NAMALWA (cell line): ENCODE measurements around the gene STOX2.
A peak's percentile ranks its signal among the peaks of the same experiment; 100 is the strongest.
"Not testable (repeated sequence)": the region's sequence is repeated elsewhere in the genome, so short reads cannot be mapped to it uniquely, and the experiment has no call there.

Experiments used
- DNase-seq: peaks from one replicate; pipeline ENCODE4 v3.0.0-alpha.2; 2015; ENCODE audit warnings: low spot score

Gene STOX2

DNA sequence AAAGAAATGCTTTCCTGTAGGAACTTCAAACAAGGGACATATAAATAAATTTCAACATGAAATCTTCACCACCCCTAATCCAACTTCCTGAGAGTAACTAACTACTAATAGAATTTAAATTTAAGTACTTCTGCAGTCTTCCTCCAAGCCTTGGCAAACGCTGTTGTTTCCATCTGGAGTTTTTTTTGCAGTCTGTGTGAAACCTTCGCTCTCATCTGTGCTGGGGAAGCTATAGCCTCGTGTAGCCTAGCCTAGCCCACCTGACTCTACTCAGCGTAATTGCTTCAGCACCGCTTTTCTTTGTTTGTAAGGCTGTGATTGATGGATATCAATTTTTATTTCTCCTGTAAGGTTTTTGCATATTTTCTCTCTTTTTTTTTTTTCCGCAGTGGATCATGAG lies 30.9 kb downstream of the STOX2 start:
- no peak for DNase-seq

GRCh38 chr4:183936574-183937345 lies 31.7 kb downstream of the STOX2 start:
- no peak for DNase-seq

DNA sequence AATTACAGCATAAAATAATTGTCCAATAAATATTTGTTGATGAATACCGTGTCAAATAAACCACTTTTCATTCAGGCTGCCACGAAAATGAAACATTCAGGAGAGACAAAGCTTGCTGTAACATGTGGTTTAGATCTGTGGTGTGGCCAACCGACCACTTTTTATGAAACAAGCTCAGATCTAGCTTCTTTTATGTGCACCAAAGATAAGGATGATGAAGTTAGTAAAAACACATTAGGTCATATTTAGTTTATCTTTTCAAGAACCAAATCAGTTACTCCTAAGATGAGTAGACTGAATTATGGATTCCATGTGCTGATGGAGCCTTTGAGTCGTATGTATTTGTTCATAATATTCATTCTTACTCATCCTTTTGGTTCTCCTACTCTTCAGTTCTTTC lies 35.8 kb downstream of the STOX2 start:
- DNase-seq, result no peak

DNA sequence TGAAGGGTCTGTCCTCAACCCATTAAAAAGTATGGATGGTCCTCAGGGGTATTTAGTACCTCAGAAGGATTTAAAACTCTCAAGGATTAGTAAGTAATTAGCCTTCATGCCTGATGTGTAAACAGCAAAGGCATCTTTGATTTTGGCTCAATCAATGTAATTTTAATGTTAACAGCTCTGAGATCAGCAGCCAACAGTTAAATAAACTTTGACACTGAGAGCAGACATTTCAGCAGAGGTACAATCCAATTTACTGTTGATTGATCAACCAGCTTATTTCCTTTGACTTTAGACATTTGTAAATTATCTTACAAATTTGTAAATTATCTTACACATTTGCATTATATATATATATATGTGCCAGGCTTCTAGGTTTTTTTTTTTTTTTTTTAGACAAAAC lies 36.9 kb downstream of the STOX2 start:
- DNase-seq, result no peak

DNA sequence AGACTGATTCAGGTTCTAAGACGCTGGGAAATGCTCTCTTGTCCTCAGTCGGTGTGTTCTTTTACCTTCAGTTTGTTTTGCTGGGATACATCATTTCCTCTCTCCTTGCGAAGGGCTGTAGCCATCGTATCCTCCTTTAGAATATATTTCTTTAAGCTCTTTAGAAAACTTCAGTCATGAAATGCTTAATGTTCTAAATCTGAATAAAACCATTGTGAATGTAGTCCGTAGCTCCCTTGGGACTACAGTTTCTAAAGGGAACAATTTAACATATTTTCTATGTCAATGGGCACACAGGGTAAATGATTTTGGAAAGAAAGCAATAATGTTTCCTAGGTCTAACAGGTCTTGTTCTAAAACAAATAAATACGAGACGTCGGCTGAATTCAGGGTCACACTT lies 40.6 kb downstream of the STOX2 start:
- no peak for DNase-seq

DNA sequence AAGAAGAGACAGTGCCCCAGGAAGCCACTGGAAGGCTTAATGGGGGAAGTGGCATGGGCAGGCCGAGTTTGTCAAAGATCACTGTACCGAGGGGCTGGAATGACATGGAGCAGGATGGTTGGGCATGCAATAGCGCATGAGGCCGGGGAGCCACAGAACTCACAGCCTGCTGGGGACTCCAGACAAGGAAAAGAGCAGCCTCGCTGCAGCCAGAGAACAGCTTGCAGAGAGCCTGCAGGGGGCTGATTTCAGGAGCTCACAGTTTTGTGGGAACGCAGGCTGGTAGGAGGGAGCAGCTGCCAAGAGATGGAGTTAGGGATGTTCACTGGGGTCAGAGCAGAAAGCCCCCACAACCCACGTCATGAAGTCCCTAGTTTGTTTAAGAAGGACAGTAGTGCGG lies 45.4 kb downstream of the STOX2 start:
- DNase-seq, result no peak

DNA sequence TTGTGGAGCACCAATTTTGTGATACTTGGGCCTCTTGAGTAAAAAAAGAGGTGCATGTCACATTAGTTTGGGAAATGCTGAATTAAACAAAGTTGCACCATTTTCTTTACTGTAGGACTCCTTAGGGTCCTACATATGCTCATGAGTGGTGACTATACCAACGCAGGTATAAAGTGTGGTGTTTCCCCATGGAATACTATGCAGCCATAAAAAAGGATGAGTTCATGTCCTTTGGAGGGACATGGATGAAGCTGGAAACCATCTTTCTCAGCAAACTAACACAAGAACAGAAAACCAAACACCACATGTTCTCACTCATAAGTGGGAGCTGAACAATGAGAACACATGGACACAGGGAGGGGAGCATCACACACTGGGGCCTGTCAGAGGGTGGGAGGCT lies 47.5 kb downstream of the STOX2 start:
- DNase-seq, result not testable (repeated sequence)

- no peak for DNase-seq
Measured at GRCh38 chr4:183959319-183960045, 54.4 kb downstream of the STOX2 start.

- peak; percentile 31 for DNase-seq
Measured at GRCh38 chr4:183960046-183960420, 54.9 kb downstream of the STOX2 start.

DNA sequence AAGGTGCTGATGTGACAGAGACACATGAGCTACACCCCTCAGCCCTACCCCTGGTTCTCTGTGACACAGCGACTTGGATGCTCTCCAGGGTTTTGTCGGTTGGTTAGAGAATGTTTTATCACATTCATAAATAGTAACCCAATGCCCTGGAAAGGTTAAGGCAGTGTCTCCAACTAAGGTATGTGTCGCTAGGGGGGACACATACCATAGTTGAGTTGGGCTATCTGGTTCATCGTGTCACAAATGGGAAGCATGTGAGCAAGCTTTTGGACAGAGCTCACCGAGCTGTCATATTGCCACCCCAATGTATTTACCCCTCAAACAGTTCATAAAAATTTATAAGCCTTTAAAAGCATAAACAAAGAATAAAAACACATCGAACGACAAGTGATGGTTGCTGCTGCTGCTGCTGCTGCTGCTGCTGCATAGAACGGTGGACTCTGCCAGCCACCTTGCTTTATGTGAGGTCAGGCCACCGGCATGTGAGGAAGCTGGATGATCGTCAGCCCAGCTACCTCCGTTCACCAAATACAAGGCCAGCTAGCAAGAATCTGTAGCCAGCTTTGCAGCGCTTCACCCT lies 55.9 kb downstream of the STOX2 start:
- DNase-seq, result no peak

GRCh38 chr4:183961795-183962194 lies 56.7 kb downstream of the STOX2 start:
- DNase-seq, result no peak

- DNase-seq, result no peak
Measured at GRCh38 chr4:183962419-183962818, 57.3 kb downstream of the STOX2 start.

GRCh38 chr4:183966371-183966770 lies 61.3 kb downstream of the STOX2 start:
- no peak for DNase-seq

DNA sequence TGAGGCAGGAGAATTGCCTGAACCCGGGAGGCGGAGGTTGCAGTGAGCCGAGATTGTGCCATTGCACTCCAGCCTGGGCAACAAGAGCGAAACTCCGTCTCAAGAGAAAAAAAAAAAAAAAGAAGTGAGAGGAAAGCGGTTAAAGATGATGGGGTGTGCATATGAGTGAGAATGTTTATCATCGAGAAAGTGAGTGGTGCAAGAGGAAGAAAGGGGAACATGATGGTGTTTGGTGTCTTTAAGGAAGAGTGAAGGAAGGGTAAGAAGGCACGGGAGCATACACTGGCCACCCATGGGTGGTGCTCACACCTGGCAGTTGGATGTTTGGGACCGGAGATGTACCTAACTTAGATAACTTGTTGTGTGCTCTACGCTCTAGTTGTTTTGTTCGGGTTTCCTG lies 62.2 kb downstream of the STOX2 start:
- DNase-seq, result no peak

DNA sequence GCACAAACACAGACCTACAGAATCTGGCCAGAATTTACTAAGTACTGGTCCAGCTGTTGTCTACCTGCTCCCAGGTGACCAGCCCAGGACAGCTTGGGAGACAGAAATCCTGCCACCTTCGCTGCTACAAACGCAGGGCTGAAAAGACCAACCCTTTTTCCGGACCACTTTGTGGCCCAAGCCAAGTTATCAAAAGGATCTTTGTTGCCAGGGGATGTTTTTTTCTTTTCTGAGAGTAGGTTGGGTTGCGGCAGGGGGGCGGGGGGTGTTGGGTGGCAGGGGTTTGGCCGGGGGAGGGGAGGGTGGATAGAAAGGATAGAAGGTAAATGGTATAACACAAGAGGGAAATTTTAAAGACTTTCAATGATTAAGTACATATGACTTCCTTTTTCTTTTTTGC lies 63.4 kb downstream of the STOX2 start:
- DNase-seq, result no peak

- DNase-seq, result no peak
Measured at GRCh38 chr4:183968931-183969330, 63.8 kb downstream of the STOX2 start.

DNA sequence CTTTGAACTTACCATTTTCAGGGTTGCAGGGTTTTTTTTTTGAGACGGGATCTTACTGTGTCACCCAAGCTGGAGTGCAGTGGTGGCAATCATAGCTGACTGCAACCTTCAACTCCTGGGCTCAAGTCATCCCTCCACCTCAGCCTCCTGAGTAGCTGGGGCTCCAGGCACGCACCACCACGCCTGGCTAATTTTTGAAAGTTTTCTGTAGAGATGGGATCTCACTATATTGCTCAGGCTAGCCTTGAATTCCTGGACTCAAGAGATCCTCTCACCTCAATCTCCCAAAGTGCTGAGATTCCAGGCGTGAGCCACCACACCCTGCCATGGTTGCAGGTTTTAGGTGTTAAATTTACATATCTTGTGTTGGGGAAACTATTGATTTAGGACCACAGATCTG lies 64.5 kb downstream of the STOX2 start:
- DNase-seq, result no peak

DNA sequence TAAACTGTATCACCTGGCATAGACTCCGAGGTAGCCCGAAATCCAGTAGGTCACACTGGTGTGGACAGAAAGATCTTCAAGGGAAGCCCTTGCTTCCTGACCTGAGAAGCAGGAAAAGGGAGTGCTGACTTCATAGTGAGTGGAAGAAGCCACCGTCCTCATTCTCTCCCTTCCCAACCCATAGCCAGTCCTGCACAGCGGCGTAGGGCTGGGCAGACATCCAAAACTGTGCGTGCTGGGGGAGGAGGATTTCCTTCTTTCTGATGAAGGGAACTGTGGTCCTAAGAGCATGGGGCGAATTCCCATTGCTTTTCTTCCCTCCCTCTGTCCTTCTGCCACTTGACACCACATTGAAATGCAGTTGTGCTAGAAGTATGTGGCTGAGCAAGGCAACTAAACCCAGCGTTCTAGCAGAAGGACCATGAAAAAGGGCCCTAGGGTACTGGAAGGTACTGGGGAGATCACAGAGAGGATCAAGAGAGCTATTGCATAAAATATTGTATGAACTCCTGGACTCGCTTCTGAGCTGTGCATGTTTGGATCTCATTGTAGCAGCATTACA lies 66.9 kb downstream of the STOX2 start:
- DNase-seq, result no peak

DNA sequence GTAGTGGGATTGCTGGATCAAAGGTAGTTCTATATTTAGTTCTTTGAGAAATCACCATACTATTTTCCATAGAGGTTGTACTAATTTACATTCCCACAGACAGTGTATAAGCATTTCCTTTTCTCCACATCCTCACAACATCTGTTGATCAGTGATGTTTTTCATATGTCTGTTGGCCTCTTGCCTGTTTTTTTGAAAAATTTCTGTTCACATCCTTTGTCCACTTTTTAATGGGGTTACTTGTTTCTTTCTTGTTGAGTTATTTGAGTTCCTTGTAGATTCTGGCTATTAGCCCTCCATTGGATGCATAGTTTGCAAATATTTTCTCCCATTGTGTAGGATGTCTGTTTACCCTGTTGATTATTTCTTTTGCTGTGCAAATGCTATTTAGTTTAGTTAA lies 72.6 kb downstream of the STOX2 start:
- no peak for DNase-seq

DNA sequence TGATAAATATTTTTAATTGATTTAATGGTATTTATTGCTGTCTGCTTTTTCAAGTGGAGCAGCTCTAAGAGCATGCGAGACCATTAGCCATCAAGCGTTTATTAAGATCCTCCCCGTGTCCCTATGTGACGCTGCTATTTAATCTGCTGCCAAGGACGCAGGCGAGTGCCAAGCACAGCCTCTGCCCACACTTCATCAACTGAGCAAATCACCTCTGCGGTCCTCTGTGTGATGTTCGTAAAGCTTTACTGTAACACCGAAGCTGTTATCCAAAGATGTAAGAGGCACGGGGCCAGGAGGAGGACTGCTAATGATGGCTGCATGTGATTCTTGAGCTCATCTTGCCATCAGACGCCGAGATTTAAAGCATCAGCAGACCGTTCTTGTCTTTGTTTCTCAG lies 79.5 kb downstream of the STOX2 start:
- no peak for DNase-seq

DNA sequence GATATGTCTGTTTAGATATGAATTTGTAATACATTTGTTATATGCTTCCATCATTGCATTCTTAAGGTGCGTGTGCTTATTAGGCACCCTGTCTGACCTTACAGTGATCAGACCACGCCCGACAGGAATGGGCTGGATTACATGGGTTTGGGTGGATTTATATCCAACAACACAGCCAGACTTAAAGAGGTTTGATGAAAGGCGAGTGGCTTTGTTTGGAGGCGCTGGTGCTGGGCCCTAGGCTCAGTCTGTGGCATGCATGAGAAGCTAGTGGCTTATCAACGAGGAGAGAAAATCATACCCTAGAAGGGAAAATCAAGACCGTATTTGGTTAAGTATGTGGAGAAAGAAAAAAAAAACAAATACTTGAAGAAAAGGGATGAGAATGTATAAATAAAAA lies 80.7 kb downstream of the STOX2 start:
- DNase-seq, result no peak

- no peak for DNase-seq
Measured at GRCh38 chr4:183986291-183986970, 81.3 kb downstream of the STOX2 start.
